NCI-H1048 (cell line): ENCODE results near the gene CRHR1.

ENCODE experiments used
- DNase-seq: peaks from one replicate; lab custom pipeline; 2025; lab: John Stamatoyannopoulos, UW

CRHR1 gene

DNA sequence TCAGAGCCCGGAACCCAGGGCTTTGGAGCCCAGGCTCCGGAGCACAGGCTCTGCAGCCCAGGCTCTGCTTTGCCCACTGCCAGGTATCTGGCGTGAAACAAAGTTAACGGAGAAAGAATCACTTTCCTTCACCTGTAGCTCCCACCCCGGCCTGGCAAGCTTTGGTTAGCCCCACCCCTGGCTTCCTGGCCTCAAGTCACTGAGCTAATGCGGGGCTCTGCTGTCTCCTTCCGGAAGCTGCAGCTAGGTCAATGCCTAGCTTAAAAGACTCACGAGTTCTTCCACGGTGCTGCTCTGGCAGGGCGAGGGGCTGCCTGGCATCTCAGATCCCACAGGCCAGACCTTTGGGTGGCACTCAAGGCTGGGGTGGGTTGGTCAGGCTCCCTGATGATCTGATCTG lies 39.5 kb downstream of the CRHR1 start:
- DNase-seq: no peak

DNA sequence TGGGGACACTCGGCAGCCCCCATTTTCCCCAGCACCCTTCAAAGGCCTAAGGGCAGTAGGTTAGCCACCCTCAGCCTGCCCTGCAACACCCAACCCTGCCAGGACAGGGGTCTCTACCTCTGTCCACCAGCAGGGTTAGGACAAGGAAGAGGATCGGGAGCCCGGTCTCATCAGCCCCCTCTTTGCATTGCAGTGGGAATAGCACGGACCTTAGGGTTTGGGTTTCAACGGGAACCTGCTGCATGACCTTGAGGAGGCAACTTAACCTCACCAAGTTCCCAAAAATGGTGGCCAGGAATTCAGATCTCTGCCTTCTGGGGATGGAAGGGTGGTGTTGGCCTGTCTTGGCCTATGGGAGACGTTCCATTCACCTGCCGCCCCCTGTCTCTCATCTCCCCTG lies 40.4 kb downstream of the CRHR1 start:
- no peak for DNase-seq

DNA sequence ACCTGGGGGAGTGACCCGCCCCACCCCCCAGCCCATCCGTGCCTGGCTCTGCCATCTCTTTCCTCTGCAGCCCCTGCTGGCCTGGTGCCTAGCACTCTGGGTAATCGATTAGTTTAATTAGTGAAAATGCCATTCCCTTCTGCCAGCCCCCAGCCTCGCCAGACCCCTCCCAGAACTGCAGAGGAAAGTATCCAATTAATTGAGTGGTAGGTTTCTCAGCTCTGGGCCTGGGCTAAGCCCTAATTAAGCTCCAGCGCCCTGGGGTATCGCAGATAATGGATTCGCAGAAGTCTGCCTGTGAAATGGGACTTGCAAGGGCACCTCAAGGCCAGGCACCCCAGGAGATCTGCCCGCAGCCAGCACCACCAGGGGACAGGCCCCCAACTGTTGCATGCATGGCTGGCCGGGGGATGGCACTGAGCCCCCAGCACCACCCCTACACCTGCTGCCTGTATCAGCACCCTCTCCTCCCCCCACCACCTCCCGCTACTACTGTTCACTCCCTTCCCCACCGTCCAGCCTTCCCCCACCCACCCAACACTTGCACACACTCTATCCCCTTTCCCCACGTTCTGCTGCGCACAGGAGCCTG lies 40.9 kb downstream of the CRHR1 start:
- no peak for DNase-seq

DNA sequence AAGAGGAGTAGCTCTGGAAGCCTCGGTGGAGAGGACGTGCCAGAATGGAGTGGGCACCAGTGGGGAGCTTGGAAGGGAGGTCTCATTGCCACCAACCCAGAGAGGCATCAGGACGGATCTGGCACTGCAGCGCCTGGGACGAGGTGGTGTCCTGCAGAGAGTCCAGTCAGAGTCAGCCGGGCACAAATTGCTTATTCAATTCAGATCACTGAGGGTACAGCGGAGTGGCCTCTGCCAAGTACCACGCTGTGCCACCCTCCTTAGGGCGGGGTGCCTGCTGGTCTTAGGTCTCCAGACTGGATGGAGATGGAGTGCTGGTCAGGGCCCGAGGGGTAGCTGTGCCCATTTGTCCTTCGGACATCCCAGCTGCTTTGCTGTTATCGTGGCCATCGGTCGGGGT lies 41.7 kb downstream of the CRHR1 start:
- no peak for DNase-seq

DNA sequence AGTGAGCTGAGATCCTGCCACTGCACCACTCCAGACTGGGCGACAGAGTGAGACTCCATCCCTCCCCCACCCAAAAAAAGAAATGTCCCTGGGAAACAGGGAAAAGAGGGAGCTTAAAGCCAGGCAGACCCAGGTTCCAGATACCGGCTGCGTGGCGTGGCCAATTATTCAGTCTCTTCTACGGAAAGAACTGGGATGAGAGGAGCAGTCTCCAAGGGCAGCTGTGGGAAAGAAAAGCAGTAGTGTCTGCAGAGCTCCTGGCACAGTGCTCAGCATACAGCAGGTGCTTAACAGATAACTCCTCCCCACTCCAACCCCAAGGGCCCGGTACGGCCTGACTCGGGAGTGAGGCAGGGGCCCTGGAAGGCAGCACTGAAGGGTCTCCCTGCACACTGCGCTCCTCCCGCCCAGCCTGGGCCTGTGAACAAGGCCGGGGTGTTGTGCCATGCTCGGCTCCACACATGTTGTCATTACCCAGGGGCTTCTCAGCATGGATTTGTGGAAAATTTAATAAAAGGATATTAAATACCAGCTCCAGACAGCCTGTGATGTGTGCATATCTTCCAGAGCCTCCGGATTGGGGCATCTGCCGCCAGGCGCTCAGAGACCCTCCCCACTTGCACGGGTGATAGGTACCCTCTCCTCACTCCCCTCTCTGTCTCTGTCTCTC lies 42.9 kb downstream of the CRHR1 start:
- no peak for DNase-seq

DNA sequence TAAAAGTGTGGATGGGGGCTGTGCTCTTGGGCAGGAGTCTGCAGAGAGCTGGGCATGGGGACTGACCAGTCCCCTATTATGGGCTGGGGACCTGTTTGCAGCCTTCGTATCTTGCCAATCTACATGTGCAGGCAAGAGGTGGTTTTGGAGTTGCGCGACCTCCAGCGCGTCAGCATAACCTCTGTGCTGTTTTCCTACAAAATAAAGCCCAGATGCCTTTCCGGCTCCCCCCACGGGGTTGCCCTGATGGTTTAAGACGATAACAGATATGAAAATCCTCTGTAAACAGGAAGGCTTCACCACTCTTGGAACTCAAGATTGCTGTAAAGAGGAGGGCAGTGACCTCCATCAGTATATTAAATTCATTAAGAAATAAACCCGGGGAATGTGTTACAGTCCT lies 44.1 kb downstream of the CRHR1 start:
- no peak for DNase-seq

DNA sequence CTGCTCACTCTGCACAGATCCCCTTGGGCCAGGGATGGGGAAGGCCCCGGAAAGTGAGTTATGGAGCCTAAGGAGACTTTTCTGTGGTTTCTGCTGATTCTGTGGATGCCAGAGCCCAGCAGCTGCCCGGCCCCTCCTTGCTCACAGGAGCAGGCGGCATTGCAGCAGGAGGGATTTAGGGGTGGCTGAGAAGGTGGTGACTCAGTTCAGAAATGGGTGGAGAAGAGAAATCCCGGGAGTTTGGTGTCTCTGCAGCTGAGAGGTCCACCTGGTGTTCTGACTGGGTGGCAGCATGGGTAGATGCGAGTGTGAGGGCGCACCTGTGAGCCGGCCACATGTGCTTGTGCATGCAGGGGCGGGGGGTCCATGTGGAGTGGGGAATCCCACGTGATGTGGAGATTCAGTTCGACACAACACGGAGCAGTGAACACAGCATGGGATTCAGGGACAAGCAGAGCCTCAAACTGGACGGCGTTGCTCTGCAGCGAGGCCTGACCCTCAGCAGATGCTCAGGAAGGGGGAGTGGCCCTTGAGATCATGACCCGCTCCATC lies 44.5 kb downstream of the CRHR1 start:
- DNase-seq: no peak

DNA sequence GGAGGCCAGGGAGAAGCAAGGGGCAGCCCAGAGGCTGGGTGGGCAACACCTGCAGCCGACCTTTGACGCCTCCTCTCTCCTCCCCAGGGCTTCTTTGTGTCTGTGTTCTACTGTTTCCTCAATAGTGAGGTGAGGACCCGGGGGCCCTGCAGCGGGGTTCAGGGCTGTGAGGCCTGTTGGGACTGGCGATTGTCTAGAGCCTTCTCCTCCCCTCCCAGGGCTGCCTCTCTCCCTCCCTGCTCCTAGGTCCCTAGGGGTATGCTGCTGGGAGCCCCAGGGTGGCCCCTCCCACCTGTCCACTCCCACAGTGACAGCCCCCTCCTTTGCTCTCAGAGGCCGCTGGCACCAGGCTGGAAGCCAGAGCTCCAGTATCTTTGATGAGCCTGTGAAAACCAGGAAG lies 49.8 kb downstream of the CRHR1 start:
- no peak for DNase-seq

DNA sequence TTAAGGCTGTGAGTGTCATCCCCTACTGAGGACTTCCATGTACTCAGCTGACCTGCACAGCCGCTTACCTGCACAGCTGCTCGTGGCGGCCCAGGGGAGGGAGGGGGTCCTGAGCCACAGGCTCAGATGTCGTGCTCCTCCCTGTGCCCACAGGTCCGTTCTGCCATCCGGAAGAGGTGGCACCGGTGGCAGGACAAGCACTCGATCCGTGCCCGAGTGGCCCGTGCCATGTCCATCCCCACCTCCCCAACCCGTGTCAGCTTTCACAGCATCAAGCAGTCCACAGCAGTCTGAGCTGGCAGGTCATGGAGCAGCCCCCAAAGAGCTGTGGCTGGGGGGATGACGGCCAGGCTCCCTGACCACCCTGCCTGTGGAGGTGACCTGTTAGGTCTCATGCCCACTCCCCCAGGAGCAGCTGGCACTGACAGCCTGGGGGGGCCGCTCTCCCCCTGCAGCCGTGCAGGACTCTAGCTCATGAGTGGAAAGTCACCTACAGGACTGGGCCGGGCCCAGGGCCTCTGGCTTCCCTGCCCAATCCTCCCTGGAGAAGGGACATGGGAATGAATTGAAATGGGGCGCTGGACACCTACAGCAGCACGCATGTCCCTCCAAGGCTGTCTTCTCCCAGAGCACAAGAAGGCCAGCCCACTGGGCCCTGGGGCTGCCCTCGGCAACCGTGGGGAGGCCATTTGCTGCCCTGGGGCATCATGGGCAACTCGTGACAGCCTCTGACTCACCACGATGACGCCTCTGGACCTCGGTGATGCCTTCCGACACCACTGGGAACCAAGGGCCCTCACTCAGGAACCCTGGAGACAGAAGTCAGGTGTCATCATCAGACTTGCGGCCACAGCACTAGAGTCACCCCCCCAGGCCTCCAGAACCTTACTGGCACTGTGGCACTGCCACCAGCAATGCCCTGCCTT lies 50.6 kb downstream of the CRHR1 start:
- DNase-seq: no peak

DNA sequence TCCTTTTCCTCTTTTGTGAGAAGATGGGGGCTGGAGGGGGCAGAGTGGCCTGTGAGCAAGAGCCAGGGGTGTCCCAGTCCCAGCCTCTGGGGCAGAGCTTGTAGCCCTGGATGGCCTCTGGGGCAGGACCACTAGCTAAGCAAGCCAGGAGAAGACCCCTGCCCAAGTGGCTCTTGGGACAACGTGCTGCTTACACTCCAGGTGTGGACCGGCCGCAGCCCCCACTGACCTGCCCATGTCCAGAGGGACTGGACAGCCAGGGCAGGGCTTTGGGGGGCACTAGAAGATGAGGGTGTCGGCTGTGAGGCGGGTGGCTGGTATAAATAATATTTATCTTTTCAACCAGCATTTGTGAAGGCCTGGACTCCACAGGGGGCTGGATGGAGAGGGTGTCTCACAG lies 51.4 kb downstream of the CRHR1 start:
- no peak for DNase-seq

DNA sequence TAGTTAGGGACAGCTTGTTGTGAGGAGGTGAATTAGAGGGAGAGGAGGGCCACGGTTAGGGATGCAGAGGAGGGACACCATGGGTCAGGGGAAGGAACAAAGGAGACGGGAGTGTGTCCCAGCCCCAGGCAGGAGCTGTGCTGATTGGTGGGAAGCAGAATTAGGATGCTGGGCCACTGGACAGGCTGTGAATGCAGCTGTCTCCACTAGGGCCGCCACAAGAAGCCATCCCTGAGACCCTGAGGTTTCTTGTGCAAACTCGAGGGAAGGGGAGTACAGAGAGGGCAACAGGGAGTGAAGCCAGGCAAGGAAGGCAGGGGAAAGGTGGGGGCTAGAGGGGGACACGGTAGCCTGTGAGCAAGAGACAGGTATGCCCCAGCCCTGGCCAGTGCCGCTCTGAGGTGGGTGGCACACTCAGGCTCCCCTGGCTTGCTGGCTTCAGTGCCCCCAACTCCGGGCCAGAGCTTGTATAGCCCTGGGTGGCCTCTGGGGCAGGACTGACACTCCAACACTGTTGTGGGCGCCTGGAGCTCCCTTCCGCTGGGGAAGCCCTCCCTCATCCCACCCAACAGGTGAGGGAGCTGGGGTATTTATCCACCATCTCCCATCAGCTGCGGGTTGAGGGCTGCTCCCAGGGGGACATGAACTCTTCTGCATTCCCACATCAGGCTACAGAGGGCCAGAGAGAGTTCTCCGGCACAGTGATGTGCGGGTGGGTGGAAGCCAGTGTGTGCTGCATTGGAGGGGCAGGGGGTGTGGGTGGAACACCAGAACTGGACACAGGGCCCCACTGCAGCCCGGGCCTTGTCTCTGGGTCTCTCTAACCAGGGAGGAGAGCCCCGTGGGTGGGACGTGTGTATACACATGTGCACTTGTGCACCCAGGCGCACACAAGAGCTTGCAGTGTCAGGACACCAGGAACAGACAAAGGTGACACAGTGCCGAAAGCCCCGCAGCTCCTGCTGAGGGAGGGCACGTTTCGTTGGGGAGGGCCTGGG lies 52.2 kb downstream of the CRHR1 start:
- no peak for DNase-seq

DNA sequence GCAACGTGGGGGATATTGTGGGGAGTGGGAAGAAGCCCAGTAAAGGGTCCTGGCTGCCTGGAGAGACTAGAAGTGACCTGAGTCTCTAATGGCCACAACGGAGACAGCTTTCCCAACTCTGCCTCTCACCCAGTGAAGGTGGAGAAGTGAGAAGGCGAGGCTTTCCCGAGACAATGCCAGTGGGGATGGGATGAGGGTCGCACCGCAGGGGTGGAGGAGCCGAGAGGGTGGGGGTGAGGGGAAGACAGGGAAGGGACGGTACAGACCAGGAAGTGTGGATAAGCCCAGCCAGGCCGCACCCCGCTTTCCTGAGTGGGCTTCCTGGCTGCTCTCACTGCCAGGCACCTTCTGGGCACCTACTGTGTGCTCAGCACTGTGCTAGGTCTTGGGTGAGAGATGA lies 53.1 kb downstream of the CRHR1 start:
- DNase-seq: no peak

DNA sequence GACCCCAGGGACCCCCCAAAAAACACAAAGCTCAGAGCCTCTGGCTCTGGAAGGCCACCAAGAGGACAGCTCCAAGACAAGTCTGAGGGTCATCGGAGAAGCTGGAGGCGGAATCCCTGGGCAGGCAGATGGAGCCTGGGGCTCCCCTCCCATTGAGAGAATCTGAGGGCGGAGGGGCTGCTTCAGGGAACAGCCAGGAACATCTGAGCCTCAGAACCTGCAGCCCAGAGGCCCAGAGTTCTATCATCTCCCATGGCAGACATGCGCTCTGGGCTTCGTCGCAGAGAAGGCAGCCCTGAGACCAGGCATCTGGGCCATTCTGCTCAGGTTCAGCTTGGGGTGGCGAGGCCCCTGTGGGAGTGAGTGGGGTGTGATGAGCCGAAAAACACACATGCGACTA lies 53.5 kb downstream of the CRHR1 start:
- no peak for DNase-seq

DNA sequence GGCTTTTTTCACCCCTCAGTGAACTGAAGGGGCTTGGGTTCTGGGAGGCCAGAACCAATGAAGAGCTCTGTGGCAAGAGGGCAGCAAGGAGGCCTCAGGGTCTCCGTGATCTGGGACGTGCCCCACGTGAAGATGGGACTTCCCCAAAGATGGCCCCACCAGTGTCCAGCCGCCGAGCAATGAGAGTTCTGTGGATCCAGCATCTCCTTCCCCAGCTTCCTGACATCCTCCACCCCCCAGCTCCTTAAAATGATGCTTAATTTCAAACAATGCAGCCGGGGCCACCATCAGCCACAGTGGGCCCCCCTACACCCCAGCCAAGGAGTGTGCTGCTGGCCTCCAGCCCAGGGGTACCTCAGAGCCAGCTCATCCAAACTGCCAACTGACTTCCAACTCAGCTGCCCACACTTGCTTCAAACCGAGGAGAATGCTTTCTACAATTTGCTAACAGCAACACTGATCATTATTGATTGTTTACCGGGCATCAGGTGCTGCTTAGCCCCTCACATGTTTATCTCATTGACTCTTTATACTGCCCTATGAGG lies 54.7 kb downstream of the CRHR1 start:
- DNase-seq: no peak

DNA sequence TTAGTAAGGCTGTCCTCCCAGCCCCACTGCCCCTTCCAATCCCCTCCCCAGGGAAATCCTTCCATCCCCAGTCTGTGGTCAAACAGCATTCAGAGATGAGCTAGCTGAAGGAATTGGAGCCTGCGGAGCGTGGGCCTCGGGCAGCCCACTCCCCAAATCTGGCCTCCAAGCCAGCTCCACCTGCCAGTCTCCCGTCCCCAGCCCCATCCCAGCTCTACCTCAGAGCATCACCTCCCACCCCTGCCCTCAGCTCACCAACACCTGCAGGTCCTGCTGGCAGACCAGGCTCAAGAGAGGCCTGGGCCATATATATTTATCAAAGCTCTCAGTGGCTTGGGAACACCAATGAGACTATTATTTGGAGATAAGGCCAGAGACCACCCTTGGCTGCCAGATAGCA lies 55.3 kb downstream of the CRHR1 start:
- DNase-seq: no peak

DNA sequence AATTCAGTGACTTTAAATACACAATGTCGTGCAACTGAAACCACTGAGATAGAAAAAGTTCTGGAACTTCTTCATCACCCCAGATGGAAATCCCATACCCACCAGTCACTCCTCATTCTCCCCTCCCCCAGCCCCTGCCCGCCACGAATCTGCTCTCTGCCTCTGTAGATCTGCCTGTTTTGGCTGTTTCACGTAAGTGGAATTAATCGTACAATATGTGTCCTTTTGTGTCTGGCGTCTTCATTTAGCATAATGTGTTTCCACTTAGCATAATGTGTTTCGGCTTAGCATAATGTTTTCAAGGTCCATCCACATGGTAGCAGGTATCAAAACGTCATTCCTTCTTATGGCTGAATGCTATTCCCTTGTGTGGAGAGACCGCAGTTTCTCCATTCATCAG lies 57.1 kb downstream of the CRHR1 start:
- DNase-seq: no peak

DNA sequence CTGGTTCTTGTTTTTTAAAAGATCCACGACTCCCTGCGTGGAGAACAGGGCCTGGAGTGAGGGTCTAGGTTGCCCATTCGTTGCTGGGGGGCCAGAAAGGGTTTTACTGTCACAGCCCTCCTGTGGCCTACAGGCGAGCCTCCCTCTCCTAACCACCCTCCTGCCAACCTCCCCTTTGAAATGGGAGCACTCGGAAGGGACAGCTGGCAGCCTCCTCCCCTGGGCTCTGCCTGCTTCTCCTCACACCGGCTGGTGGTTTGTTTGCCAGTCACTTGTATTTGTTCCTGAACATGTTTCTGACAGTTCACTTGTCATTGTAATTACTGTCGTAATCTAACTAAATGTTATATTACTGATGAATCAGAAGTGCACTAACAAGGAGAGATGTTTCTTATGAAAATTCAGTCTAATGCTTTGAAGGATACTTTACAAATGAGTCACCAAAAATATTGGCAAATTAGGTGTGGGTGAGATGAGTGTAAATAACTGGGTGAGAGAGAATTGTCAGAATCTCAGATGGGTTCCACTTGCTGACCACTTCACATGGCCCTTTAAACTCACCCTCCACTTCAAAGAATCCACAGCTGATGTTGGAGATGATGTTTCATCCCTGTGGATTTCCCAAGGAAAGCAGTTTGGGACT lies 57.9 kb downstream of the CRHR1 start:
- DNase-seq: no peak

DNA sequence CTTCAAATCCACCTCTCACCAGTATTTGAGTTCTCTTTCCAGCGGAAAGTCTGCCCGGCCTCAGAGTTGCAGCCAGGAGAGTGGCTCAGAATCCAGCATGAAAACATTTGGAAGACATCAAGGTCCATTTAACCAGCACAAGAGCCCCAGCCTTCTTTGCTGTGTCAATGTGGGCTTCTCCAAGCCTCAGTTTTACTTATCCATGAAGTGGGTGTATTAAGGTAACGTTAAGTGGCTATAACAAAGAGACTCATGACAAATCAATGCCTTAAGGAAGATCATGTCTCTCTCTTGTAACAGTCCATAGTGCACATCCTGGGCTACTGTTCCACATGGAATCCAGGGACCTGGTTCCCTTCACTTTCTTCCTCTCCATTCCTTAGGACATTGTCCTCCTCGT lies 59.6 kb downstream of the CRHR1 start:
- DNase-seq: no peak

DNA sequence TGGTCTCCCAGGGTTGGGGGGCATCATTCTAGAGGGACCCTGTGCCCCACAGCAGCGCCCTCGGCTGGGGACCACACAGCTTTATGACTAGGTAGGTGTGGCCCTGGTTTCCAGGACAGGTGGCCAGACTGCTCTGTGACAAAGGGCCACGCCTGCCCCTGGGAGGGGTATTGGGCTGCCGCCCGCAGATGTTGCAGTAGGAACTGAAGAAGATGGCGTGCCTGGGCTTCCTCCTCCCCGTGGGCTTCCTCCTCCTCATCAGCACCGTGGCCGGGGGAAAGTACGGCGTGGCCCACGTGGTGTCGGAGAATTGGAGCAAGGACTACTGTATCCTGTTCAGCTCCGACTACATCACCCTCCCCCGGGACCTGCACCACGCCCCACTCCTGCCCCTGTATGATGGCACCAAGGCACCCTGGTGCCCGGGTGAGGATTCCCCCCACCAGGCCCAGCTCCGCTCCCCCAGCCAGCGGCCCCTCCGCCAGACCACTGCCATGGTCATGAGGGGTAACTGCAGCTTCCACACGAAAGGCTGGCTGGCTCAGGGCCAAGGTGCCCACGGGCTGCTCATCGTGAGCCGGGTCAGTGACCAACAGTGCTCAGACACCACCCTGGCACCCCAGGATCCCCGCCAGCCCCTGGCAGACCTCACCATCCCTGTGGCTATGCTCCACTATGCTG lies 60.7 kb downstream of the CRHR1 start, which contains the start of gene SPPL2C:
TSS of gene SPPL2C (plus strand) at position 187 of the 681 bp plus-strand sequence. CDS start at position 213, 26 bp downstream.
- DNase-seq: no peak
